ENCODE measurements around the gene SPOCK1. TPM values are rescaled to one million over a fixed set of nuclear protein-coding genes. Genes with fewer than 3 reads are reported as not detected.

Gene SPOCK1
- total and polyA plus RNA-seq, 2 of the 4 experiments (the other 2 are of a cell fraction), result 5.0 to 20.3 TPM

- no peak overlapping the region for H2AFZ ChIP-seq (replicated peaks; ENCODE audit: low read length, poor library complexity)
- H2BK15ac ChIP-seq (ENCODE audit: low read depth, low read length), result no peak overlapping the region
- H3K9me3 ChIP-seq (ENCODE audit: control insufficient read depth, insufficient read depth, low read length), result peaks cover 1% of the 10 kb centered on the region; the same call in 1 of the 2 replicates
- no peak overlapping the region for H3K4ac ChIP-seq (ENCODE audit: low read depth, low read length)
- BruUV-seq (replicated peaks), result no TSS peak
- POLR2A ChIA-PET (ENCODE audit: unreplicated experiment), result no interaction called here
- H4K5ac ChIP-seq (ENCODE audit: low read depth, low read length), result no peak overlapping the region
- WGBS, 2 experiments (ENCODE audit: extremely low coverage in 2 of 2, insufficient read length in 1 of 2), result no CpG with 5 or more reads among the region's 4 CpGs
- no peaks in the 10 kb centered on the region for H3K36me3 ChIP-seq (ENCODE audit: control insufficient read depth, insufficient read depth, low read length)
- no peak overlapping the region for H3K14ac ChIP-seq (replicated peaks; ENCODE audit: low read depth, low read length)
- TF ChIP-seq RAD21 (IDR thresholded peaks at IDR 0.05; ENCODE audit: low read length), result no peak
- TF ChIP-seq SMC3 (IDR thresholded peaks at IDR 0.05; ENCODE audit: low read depth, low read length), result no peak
- TF ChIP-seq CHD1 (IDR thresholded peaks at IDR 0.05; ENCODE audit: low read depth, low read length), result no peak
- TF ChIP-seq, protein P1, sequence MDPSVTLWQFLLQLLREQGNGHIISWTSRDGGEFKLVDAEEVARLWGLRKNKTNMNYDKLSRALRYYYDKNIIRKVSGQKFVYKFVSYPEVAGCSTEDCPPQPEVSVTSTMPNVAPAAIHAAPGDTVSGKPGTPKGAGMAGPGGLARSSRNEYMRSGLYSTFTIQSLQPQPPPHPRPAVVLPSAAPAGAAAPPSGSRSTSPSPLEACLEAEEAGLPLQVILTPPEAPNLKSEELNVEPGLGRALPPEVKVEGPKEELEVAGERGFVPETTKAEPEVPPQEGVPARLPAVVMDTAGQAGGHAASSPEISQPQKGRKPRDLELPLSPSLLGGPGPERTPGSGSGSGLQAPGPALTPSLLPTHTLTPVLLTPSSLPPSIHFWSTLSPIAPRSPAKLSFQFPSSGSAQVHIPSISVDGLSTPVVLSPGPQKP (IDR thresholded peaks at IDR 0.05; ENCODE audit: borderline replicate concordance, low read depth, low read length), result no peak
- no peak for TF ChIP-seq FOS (IDR thresholded peaks at IDR 0.05; ENCODE audit: low read depth, low read length)
- TF ChIP-seq RFX5 (IDR thresholded peaks at IDR 0.05; ENCODE audit: low read depth, low read length), result no peak
- no peak for TF ChIP-seq USF2 (IDR thresholded peaks at IDR 0.05; ENCODE audit: low read depth, low read length)
- TF ChIP-seq RCOR1 (IDR thresholded peaks at IDR 0.05; ENCODE audit: insufficient replicate concordance, low read length), result no peak
- no peak for TF ChIP-seq CEBPB (IDR thresholded peaks at IDR 0.05; ENCODE audit: low read depth, low read length)
- no peak for TF ChIP-seq MAFK (IDR thresholded peaks at IDR 0.05; ENCODE audit: low read depth, low read length)
- TF ChIP-seq MXI1 (IDR thresholded peaks at IDR 0.05; ENCODE audit: borderline replicate concordance, low read depth, low read length), result no peak
- peak overlapping the region; percentile 8 for H2AK9ac ChIP-seq (replicated peaks; ENCODE audit: low read depth, low read length, poor library complexity)
- H3K9me1 ChIP-seq (ENCODE audit: insufficient read depth, low read length), result no peaks in the 10 kb centered on the region
- no peaks in the 10 kb centered on the region for H3K4me1 ChIP-seq (ENCODE audit: control insufficient read depth, insufficient read depth, low read length)
- no peak overlapping the region for H3K18ac ChIP-seq (ENCODE audit: low read depth, low read length)
- H3K56ac ChIP-seq (ENCODE audit: extremely low read depth, insufficient read depth, low read length), result no peak overlapping the region
- dilution Hi-C loops (cut with HindIII; ENCODE audit: low sequenced_read_pairs, unreplicated experiment), result no loop called here
- no peaks in the 10 kb centered on the region for H4K20me1 ChIP-seq (ENCODE audit: insufficient read depth, low read length)
- H3K9ac ChIP-seq (ENCODE audit: low read depth, low read length), result no peak overlapping the region
- no peak overlapping the region for H2AK5ac ChIP-seq (ENCODE audit: low read depth, low read length)
- H3K23ac ChIP-seq (ENCODE audit: low read depth, low read length), result no peak overlapping the region
- no peak overlapping the region for H3K4me3 ChIP-seq (ENCODE audit: insufficient read depth, low read depth, low read length)
- in situ Hi-C loops (cut with MboI; ENCODE audit: low sequenced_read_pairs), result no loop called here
- no peak overlapping the region for H2BK5ac ChIP-seq (ENCODE audit: low read depth, low read length, poor library complexity, severe bottlenecking)
- H4K8ac ChIP-seq (ENCODE audit: low read depth in 2 of 2, low read length in 2 of 2), result no peak overlapping the region
- H3K4me2 ChIP-seq (ENCODE audit: low read depth, low read length), result no peak overlapping the region
- no peak overlapping the region for H4K91ac ChIP-seq (ENCODE audit: insufficient read depth, low read depth, low read length)
- no peak overlapping the region for H3K27ac ChIP-seq (ENCODE audit: insufficient read depth, low read length)
- ATAC-seq (ENCODE audit: low read depth), result no peak
- DNase-seq, result peak; percentile 26
- H2BK20ac ChIP-seq (ENCODE audit: low read depth, low read length), result no peak overlapping the region
- H2BK120ac ChIP-seq (ENCODE audit: low read depth, low read length), result no peak overlapping the region
- no peaks in the 10 kb centered on the region for H3K27me3 ChIP-seq (ENCODE audit: control insufficient read depth, insufficient read depth, low read length)
- H3K79me1 ChIP-seq (ENCODE audit: low read depth in 1 of 2, low read length in 2 of 2), result no peaks in the 10 kb centered on the region
- CTCF ChIA-PET, result interaction anchor here (1.6 kb wide), 1 partner anchor 12 kb away, joined by 3 read pairs; no protein-coding TSS in a partner anchor
- intact Hi-C loops (cut with micrococcal nuclease), result no loop called here
Observed at GRCh38 chr5:137395011-137395755, 103.9 kb downstream of the SPOCK1 start.

Measured in IMR-90 (cell line).